Measurements from ENCODE around the gene PTGR3. TPM values are rescaled to one million over a fixed set of nuclear protein-coding genes. Genes with fewer than 3 reads are reported as not detected.
A peak's percentile ranks its signal among the peaks of the same experiment; 100 is the strongest.

Gene PTGR3
- total and polyA plus RNA-seq, 12 donors = 8.8 to 40.2 (median 19.3) TPM

- 13 to 15% (median 14%) methylated on average over 21 to 26 of the region's 26 CpGs for WGBS, 4 donors
- no peak for TF ChIP-seq CTCF (IDR thresholded peaks at IDR 0.05)
- TF ChIP-seq POLR2A (IDR thresholded peaks at IDR 0.05) = no peak
- intact Hi-C loops (cut with DNase I) = no loop called here
- DNase-seq = peak in 1 of 7 donors; percentile 20
- H3K4me3 ChIP-seq = peak overlapping the region in 2 of 4 donors; percentile 81 to 96
- H3K9me3 ChIP-seq (replicated peaks in 1 of 3) = no peaks in the 10 kb centered on the region
- no peaks in the 10 kb centered on the region for H3K36me3 ChIP-seq (replicated peaks in 1 of 2)
- peaks cover 24 to 53% of the 10 kb centered on the region in 2 donors for H3K4me1 ChIP-seq (replicated peaks in 1 of 2)
- peak overlapping the region in 4 of 5 donors; percentile 90 to 99 (median 94) for H3K27ac ChIP-seq
- no peaks in the 10 kb centered on the region for H3K27me3 ChIP-seq
Observed at GRCh38 chr18:75207310-75208154, 1.4 kb downstream of the PTGR3 start.

GRCh38 chr18:75206452-75207309 lies 2.3 kb downstream of the PTGR3 start:
- 79 to 83% (median 82%) methylated on average over 13 to 14 of the region's 14 CpGs for WGBS, 4 donors
- Histone ChIP-seq H3K4me1 (replicated peaks in 1 of 2) (peaks cover 18 to 48% of the 10 kb centered on the region in 2 donors), H3K4me3 (peak overlapping the region in 1 of 4 donors; percentile 96), H3K36me3 (replicated peaks in 1 of 2) (peaks cover 0 to 5% of the 10 kb centered on the region in 2 donors), H3K27me3 (no peaks in the 10 kb centered on the region), H3K9me3 (replicated peaks in 1 of 3) (no peaks in the 10 kb centered on the region), H3K27ac (peak overlapping the region in 1 of 5 donors; percentile 21)
- no peak for DNase-seq
- intact Hi-C loops (cut with DNase I) = no loop called here
- TF ChIP-seq POLR2A (IDR thresholded peaks at IDR 0.05) (no peak), CTCF (IDR thresholded peaks at IDR 0.05) (no peak)

GRCh38 chr18:75205514-75206132 lies 3.3 kb downstream of the PTGR3 start:
- intact Hi-C loops (cut with DNase I) = no loop called here
- Histone ChIP-seq H3K4me3 (peak overlapping the region in 1 of 4 donors; percentile 50), H3K9me3 (replicated peaks in 1 of 3) (no peaks in the 10 kb centered on the region), H3K36me3 (replicated peaks in 1 of 2) (peaks cover 0 to 6% of the 10 kb centered on the region in 2 donors), H3K27ac (peak overlapping the region in 2 of 5 donors; percentile 10 to 53), H3K27me3 (no peaks in the 10 kb centered on the region), H3K4me1 (replicated peaks in 1 of 2) (peaks cover 18 to 48% of the 10 kb centered on the region in 2 donors)
- TF ChIP-seq CTCF (IDR thresholded peaks at IDR 0.05) = no peak
- TF ChIP-seq POLR2A (IDR thresholded peaks at IDR 0.05) = no peak
- WGBS, 4 donors = 68 to 74% (median 71%) methylated on average over 16 of the region's 16 CpGs
- no peak for DNase-seq
